ENCODE measurements around the gene ROPN1.

ROPN1 gene

DNA sequence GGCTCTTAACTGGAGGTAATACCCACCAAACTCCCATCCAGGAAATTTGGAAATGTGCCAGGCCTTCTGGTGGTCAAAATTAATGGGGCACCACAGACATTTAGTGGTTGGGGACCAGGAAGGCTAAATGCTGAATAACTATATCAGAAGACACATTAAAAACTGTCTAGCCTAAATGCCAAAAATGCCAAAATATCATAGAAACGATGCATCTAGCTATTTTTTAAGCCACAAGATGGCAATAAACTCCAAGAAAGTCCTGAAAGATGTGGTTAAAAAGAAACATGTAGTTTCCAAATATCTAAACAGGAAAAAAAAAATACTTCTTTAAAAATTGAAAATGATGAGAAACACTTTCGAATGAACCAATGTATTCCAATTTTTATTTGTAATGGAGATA is 50.8 kb downstream of the ROPN1 start:
- no peak for DNase-seq

DNA sequence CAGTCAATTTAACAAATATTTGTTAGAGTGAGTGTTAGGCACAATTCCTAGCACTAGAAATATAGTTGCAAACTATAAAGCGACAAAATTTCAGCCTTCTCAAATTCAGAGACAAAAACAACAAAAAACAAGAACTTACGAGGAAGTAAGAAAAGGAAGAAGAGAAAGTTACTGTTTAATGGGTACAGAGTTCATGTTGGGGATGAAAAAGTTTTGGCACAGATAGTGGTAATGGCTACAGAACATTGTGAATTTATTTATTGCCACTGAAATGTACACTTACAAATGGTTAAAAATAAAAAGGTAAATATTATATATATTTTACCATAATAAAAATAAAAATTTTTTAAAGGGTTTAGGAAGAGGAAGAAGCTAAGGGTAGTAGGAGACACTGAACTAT is 52.2 kb downstream of the ROPN1 start:
- no peak for DNase-seq

DNA sequence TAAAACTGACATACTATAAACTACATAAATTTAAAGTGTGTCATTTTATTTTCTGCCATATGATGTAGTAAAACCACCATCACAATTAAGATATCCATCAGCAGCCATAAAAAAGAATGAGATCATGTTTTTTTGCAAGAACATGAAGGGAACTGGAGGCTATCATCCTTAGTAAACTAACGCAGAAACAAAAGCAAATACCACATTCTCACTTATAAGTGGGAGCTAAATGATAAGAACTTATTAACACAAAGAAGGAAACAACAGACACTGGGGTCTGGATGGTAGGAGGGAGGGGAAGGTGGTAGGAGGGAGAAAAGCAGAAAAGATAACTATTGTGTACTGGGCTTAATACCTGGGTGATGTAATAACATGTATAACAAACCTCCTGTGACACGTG is 55.5 kb downstream of the ROPN1 start:
- no peak for DNase-seq

DNA sequence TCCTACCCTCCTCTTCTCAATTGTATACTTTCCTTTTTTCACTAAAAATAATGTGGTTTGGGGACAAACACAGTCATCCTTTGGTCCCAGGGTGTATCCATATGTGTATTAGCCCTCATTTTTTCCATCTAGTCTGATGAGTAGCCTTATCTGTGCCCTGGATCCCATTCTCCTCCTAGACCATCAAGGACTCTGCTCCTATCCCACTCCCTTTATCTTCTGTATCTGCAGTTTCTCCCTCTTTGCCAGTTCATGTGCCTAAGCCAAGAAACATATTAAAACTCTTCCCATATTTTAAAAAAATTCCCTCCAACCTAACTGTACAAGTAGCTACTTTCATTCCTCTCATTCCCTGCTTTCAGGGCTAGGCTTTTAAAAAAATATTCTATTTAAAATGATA is 56.1 kb downstream of the ROPN1 start:
- no peak for DNase-seq

DNA sequence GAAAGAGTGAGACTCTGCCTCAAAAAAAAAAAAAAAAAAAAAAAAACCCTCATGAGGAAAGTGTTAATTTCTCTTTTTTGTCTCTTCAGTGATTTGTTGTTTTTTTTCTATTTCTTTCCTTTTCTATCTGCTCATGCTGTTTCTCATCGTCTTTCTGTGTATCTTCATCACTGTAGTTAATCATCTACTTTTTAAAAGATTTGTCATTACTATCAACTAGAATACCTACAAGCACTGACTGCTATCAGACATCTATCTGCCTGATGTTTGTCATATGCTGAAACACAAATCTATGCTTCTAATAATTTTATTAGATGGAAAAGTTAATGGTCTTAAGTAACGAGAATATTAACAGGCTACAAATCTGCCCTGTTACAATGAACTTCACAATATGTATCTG is 57.7 kb downstream of the ROPN1 start:
- no peak for DNase-seq

DNA sequence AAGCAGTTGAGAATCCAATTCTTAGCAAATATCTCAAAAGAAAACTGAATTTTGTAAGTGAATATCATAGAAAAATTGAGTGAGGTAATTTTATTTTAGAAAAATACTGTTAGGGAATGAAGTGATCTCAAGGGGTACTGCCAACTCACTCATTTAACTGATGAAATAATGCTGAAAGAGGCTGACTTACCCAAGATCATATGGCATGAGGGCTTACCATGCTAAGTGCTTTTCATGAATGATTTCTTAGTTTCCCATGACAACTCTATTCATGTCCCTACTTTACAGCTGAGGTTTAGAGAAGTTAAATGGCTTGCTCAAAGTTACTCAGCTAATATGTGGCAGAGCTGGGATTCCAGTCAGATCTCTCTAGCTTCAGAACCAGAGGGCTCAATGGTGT is 61.5 kb downstream of the ROPN1 start:
- no peak for DNase-seq

DNA sequence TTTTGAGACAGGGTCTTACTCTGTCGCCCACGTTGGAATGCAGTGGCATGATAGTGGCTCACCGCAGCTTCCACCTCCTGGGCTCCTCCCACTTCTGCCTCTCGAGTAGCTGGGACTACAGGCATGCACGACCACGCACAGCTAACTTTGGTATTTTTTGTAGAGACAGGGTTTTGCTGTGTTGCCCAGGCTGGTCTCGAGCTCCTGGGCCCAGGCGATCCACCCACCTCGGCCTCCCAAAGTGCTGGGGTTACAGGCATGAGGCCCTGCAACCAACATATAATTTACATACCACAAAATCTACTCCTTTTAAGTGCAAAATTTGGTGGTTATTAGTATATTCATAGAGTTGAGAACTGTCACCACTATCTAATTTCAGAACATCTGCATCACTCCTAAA is 62.6 kb downstream of the ROPN1 start:
- DNase-seq: no peak

DNA sequence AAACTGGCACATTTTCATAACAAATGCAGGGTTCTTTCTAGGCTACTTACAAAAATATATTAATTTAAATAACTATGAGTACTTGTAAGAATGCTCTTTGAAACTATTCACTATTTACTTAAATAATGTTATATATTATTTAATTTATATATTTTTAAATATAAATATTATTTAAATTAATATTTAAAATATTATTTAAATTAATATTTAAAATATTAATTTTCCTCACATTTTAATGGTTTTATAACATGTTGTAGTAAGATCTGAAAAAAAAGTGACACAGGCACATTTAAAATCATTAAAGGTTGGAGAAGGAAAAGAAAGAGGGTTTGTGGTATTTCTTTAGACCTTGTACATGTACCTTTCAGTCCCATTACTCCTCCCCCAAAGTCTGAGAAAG is 65.5 kb downstream of the ROPN1 start:
- no peak for DNase-seq

DNA sequence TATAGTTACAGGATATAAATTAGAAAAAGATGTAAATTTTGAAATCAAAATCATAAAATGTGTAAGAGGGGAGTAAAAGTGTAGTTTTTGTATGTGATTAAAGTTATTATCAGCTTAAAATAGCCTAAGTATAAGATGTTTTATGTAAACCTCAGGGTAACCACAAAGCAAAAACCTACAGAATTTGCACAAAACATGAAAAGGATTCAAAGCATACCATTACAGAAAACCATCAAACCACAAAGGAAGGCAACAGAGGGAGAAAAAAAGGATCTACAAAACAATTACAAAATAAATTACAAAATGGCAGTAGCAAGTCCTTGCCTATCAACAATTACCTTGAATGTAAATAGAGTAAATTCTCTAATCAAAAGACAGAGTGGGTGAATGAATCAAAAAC is 71.1 kb downstream of the ROPN1 start:
- no peak for DNase-seq

DNA sequence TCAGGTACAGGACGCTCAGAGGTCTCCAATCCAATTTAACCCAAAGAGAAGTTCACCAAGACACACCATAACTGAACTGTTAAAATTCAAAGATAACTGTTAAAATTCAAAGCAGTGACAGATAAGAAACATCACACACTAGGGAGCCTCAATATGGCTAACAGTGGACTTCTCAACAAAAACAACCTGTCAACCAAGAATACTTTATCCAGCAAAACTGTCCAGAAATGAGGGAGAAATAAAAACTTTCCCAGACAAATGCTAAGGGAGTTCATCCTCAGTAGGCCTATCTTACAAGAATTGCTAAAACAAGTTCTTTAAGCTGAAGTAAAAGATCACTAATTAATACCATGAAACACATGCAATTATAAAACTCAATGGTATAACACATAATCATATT is 71.5 kb downstream of the ROPN1 start:
- no peak for DNase-seq

DNA sequence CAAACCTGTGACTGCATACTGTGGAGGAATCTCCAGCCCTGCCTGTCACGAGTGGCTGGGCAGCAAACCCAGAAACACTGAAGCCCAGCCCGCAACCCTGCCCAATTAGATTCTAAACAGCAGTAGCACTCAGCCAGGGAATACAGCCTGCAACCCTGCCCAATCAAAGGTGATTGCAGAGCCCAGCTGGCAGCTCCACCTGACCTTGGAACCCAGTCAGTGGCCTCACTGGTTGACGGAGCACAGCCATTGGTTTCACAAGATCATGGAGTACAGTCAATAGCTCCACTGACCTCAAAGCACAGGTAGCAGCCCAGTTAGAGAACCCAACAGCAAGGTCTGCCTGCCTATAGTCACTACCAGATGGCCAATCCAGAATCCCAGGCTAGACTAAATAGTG is 72.6 kb downstream of the ROPN1 start:
- no peak for DNase-seq

All from stimulated activated CD4-positive, alpha-beta T cell treated with anti-CD3 and anti-CD28 coated beads, Interleukin-1b, Interleukin-23, amount 100 ng/mL, for 48 hours (primary cell).